ENCODE results near the gene ABR. TPM values are rescaled to one million over a fixed set of nuclear protein-coding genes. Genes with fewer than 3 reads are reported as not detected.

Gene ABR
- total and polyA plus RNA-seq, 2 of the 8 experiments (the other 6 are each of a cell fraction or from before 2014, with no cell fraction given), result 44.8 to 47.2 TPM

DNA sequence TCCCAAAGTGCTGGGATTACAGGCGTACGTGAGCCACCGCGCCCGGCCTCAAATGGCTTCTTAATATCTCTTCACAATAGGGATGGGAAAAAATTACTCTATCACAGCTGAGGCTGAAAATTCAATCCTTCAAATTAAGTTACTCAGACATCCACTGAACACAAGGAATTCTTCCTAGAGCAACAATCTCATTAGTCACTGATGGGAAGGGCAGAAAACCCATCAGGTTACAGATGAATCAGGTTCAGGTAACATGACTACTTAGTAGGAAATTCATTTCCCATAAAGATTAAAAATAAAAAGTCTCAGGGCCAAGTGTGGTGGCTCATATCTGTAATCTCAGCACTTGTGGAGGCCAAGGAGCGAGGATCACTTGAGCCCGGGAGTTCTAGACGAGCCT, 42.5 kb upstream of the ABR start:
- H3K23ac ChIP-seq (ENCODE audit: insufficient read length), result no peak overlapping the region
- H3K27ac ChIP-seq (ENCODE audit: low read depth, low read length), result no peak overlapping the region
- H3K14ac ChIP-seq (ENCODE audit: insufficient read length), result no peak overlapping the region
- H2AK5ac ChIP-seq (ENCODE audit: low read depth, low read length), result no peak overlapping the region
- no peaks in the 10 kb centered on the region for H3K36me3 ChIP-seq (ENCODE audit: control insufficient read depth in 2 of 4, insufficient read depth in 4 of 4, low read length in 3 of 4)
- H3K9me3 ChIP-seq (ENCODE audit: insufficient read depth in 2 of 2, low read depth in 1 of 2, low read length in 1 of 2), result no peaks in the 10 kb centered on the region
- no peak overlapping the region for H2BK5ac ChIP-seq (ENCODE audit: low read depth, low read length)
- H4K20me1 ChIP-seq (replicated peaks in 1 of 2; ENCODE audit: control insufficient read depth in 1 of 2, insufficient read depth in 2 of 2, low read length in 2 of 2), result peaks cover 0 to 7% of the 10 kb centered on the region in 2 experiments
- no peak overlapping the region for H3K56ac ChIP-seq (replicated peaks; ENCODE audit: insufficient read length, low read depth, low read length)
- 94% methylated on average over 8 of the region's 8 CpGs; no CpG with 5 or more reads in 1 of the 2 experiments for WGBS, 2 experiments (ENCODE audit: extremely low coverage in 1 of 2, insufficient coverage in 1 of 2, insufficient read length in 1 of 2, insufficient replicate concordance in 2 of 2, low coverage in 1 of 2, low lambda C conversion rate in 2 of 2, missing lambda C conversion rate in 1 of 2)
- CTCF ChIA-PET (ENCODE audit: partially characterized antibody), result no interaction called here
- peaks cover 11 to 16% (median 13%) of the 10 kb centered on the region in 4 experiments for H3K27me3 ChIP-seq (replicated peaks in 1 of 4; ENCODE audit: control insufficient read depth in 3 of 4, extremely low read depth in 1 of 4, insufficient read depth in 3 of 4, low read length in 3 of 4)
- H3K79me2 ChIP-seq (ENCODE audit: control insufficient read depth in 1 of 2, insufficient read depth in 2 of 2, low read length in 2 of 2), result peaks cover 0 to 3% of the 10 kb centered on the region in 2 experiments; a peak in 1 of 4 replicates
- no peak overlapping the region for H4K5ac ChIP-seq (ENCODE audit: insufficient read length, low read depth, low read length)
- H2BK120ac ChIP-seq (replicated peaks; ENCODE audit: low read depth, low read length), result no peak overlapping the region
- no peak overlapping the region for H2BK12ac ChIP-seq (ENCODE audit: low read depth, low read length)
- no peak for FAIRE-seq
- peaks cover 1% of the 10 kb centered on the region for H3K23me2 ChIP-seq (ENCODE audit: low read depth, low read length)
- no peak overlapping the region for H4K8ac ChIP-seq (ENCODE audit: extremely low read depth, insufficient read depth, low read length)
- H3K18ac ChIP-seq (ENCODE audit: extremely low read depth, low read length), result no peak overlapping the region
- no peaks in the 10 kb centered on the region for H3K4me1 ChIP-seq (replicated peaks in 1 of 4; ENCODE audit: control insufficient read depth in 3 of 4, insufficient read depth in 4 of 4, low read length in 3 of 4)
- H2AFZ ChIP-seq (ENCODE audit: low read length), result no peak overlapping the region
- no peaks in the 10 kb centered on the region for H3K79me1 ChIP-seq (ENCODE audit: low read depth, low read length)
- no peak overlapping the region for H2BK20ac ChIP-seq (ENCODE audit: low read length)
- no peak overlapping the region for H3K9ac ChIP-seq (replicated peaks in 1 of 4; ENCODE audit: extremely low read depth in 1 of 4, low read depth in 3 of 4, low read length in 3 of 4)
- H3K4me2 ChIP-seq (ENCODE audit: insufficient read depth in 1 of 2, low read depth in 2 of 2, low read length in 2 of 2), result no peak overlapping the region
- no peak overlapping the region for H3K4ac ChIP-seq (replicated peaks; ENCODE audit: insufficient read length, low read depth, low read length)
- POLR2A ChIA-PET (ENCODE audit: partially characterized antibody), result no interaction called here
- no peak overlapping the region for H3K4me3 ChIP-seq (ENCODE audit: extremely low read depth in 1 of 4, insufficient read depth in 2 of 4, low read depth in 3 of 4, low read length in 4 of 4)
- no peak overlapping the region for H2BK15ac ChIP-seq (ENCODE audit: low read length)
- DNase-seq (ENCODE audit: low read depth in 1 of 2, low spot score in 2 of 2), result no peak
- no peak overlapping the region for H4K91ac ChIP-seq (replicated peaks; ENCODE audit: insufficient read length, low read length)
- TF ChIP-seq ASH2L (IDR thresholded peaks at IDR 0.05; ENCODE audit: low read length) (no peak), EP300 (IDR thresholded peaks at IDR 0.05; ENCODE audit: borderline replicate concordance in 1 of 2, low read depth in 2 of 2, low read length in 2 of 2) (no peak), JUN (IDR thresholded peaks at IDR 0.05; ENCODE audit: low read depth, low read length) (no peak), CREB1 (IDR thresholded peaks at IDR 0.05) (no peak), FOSL1 (IDR thresholded peaks at IDR 0.05; ENCODE audit: insufficient read depth, low read depth, low read length) (no peak), TEAD4 (IDR thresholded peaks at IDR 0.05; ENCODE audit: low read depth, low read length) (no peak), KDM5A (IDR thresholded peaks at IDR 0.05; ENCODE audit: low read length) (no peak), CTBP2 (IDR thresholded peaks at IDR 0.05; ENCODE audit: borderline replicate concordance, insufficient read depth, insufficient read length, low read length) (no peak), GTF2F1 (IDR thresholded peaks at IDR 0.05; ENCODE audit: borderline replicate concordance, low read depth, low read length) (no peak)
